Inferior parietal cortex (tissue), 1 donor: Measurements from ENCODE around the gene CPEB1.
A peak's percentile ranks its signal among the peaks of the same experiment; 100 is the strongest.

Experiments
- DNase-seq: peaks from one replicate; pipeline ENCODE4 v3.0.0-alpha.2; 2016; ENCODE audit errors: extremely low spot score

The CPEB1 gene

DNA sequence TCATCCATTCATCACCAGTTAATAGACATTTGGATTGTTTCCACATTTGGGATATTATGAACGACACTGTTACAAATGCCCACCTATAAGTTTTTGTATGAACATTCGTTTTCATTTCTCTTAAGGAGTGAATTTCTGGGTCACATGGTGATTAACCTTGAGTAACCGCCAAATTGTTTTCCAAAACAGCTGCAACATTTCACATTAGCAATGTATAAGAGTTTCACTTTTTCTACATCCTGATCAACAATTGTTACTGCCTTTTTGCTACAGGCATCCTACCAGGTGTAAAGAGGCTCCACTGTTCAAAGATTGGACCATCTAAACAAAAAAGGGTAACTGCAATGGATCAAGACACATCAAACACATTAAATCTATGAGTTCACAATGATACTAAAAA, 52.0 kb downstream of the CPEB1 start:
- DNase-seq = no peak

DNA sequence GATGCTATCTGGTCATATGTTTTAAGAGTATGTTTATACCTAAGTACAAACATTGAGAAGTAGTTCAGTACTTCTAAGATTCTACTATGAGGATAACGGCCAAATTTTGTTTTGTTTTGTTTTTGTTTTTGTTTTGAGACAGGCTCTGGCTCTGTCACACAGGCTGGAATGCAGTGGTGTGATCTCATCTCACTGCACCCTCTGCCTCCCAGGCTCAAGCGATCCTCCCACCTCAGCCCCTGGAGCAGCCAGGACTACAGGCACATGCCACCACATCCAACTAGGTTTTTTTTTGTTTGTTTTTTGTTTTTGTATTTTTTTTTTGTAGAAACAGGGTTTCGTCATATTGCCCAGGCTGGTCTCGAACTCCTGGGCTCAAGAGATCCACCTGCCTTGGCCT, 59.4 kb downstream of the CPEB1 start:
- DNase-seq = no peak

DNA sequence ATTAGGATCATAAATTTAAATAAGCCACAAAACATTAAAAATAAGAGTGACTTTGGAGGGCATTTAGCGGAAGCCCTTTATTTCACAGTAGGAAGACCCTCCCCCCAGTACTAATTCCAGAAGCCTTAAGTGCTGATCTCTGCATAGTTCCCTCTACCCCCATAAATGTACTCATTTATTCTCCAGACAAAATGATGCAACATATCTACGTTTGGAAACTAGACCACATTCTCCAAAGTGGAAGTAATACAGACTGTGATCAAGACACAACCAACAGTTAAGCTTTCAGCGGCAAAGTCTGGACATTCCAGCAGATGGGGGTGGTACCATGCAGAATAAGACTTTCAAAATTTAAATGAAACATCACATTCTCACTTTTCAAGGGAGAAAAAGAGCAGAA, 62.1 kb downstream of the CPEB1 start:
- no peak for DNase-seq

DNA sequence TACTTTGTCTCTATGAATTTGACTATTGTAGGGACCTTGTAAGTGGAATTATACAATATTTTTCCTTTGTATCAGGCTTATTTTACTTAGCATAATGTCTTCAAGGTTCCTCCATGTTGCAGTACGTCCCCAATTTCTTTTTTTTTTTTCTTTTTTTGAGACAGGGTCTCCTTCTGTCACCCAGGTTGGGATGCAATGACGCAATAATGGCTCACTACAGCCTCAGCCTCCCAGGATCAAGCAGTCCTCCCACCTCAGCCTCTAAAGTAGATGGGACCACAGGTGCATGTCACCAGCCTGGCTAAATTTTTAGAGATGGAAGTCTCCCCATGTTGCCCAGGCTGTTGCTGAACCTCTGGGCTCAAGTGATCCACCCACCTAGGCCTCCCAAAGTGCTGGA, 66.5 kb downstream of the CPEB1 start:
- no peak for DNase-seq

DNA sequence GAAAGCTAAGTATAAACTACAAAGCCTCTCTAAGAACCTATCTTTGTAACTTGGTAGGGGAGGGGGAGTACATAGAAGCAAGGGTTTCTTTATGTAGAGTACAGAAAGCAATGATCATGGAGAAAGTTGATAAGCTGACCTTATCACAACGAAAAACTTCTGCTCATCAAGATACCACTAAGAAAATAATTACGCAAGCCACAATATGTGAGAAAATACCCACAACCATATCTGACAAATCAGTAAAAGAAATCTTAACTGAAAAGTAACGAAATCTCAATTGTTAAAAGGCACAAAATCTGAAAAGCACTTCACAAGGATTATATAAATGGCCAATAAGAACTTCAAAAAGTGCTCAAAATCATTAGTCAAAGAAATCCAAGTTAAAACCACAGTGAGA, 71.8 kb downstream of the CPEB1 start:
- no peak for DNase-seq

DNA sequence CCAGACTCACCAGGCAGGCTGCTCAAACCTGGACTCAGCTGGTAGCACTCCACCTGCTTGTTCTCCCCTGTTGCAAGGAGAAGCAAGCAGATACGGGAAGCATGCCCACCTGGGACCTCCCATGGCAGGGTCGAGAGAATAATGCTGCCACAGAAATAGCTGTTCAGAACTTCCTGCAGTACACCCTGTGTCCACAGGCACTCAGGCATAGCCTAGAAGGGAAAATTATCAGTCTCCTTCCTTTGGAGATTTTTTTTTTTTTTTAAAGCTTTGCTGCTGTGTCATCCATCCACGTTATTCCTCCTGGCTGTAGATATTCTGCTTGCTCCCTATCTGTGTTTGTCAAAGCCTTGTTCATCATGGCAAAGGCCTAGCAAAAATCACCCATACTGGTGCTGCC, 74.2 kb downstream of the CPEB1 start:
- DNase-seq = peak; percentile 17

DNA sequence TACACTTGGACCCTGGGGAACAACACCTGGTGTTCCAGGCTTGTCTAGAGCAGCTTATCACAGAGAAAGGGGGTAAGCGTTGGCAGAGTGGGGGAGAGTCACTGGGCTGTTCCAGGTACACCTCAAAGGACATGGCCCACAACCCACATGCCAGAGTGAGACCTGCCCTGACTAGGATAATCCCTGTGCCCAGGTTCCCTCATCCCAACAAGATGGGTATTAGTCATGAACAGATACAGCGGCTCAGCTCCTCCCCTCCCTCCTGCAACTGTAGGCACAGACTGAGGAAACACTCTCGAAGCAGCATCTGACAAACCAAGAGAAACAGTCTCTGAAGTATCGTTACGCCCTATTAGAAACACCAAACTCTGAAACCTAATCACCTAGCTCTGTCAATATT, 74.9 kb downstream of the CPEB1 start:
- DNase-seq = peak; percentile 58

DNA sequence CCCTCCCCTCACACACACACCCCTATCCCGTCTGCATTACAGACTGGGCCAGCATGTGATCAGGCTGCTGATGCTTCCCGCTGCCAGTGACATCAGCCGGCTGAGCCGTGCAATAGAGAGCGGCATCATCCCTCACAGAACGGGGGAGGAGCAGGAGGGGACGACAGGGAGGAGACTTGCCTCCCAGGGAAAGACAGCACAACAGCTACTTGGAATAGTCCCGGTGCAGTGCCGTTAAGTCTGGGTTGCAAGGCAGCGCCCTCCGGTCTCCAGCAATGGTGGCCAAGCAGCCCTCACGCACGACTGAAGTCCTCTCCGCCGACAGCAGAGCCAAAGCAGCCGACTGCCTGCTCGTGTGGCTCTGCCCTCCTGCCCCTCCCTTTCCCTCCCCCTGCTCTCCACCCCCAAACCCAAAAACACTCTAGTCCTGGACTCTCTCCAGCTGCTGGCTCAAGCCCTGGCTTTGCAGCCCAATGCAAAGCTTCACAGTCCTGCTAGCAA, 75.4 kb downstream of the CPEB1 start:
- peak; percentile 79 for DNase-seq

DNA sequence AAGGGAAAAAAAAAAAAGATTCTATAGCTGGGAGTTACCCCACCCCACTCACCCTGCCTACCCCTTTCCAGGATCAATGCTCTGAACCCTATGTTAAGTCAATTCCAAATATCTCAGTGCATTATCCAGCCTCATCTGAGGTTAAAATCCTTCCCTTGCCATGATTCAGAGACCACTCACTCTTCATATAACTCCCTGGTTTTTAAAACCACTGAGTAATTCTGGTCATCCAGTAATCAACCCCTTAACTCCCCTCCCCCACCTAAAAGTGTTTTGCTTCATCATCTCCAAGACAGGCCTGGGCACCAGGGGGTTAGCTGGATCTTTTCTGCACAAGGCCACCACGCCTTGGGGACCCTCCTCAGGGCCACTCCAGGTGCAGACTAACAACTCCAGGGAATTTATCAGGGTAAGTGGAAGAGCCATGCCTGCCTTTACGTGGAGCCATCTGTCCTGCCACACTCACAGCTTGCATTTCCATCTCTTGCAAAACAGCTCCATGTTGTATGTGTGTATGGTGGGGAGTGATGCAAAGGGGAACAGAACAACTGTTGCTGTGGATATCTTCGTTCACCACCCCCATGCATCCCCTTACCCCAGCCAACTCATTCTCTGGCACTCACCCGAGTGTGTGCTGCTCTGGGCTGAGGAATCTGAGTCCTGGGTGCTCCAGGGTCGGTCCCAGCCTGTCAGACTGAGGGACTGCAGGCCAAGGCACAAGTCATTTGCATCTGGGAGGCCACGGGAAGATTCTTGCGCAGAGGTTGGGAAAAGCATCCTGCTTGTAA, 76.2 kb downstream of the CPEB1 start:
- no peak for DNase-seq

DNA sequence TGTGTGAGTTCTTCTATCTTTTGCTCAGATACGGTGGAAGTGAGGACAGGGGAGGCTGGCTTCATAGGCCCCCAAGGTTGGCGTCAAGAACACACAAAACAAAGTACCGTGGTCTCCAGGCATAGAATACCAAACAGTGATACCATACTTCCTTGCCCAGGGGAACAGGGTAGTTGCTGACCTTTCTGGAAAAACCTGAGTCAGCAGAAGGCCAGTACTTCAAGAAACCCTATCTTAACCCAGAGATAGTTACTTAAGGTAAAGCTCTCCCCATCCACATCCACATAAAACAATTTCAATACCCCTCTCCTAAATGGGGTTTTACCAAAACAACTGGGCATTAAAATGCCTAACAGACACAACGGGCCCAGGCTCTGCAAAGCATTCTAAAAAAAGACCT, 77.3 kb downstream of the CPEB1 start:
- DNase-seq = no peak

DNA sequence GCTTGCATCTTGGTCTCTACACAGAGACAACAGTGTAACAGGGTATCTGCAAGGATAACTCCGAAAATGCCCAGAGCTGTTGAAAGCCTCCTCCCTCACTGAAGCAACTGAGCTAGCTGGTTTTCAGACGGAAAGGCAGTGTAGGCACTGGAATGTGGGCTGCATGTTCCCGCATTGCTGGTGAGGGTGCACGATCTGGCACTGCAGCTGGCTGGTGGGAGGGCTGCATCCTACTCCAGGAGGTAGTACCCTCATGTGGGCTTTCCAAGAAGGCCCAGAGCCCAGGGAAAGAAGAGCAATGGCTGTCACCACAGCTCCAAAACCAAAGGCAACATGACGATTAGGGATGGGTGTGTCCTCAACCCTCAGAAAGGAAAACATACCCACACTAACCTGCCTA, 78.2 kb downstream of the CPEB1 start:
- DNase-seq = peak; percentile 22

DNA sequence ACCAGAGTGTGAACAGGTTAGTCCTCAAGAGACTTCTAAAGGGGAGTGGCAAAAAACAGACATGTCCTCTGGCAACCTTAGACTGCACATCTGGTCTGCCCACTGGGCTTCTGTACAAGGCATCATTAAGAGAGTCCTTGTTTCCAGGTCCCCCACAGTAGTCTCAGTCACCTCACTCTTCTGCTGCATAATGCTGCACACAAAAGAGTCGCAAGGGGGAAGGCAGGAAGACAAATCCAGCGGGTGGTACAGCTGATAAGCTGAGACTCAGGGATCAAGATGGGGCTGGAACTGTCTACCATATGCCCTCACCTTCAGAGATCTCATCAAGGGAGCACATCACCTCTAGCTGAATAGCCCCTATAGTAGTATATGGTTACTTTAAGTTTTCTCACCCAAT, 79.5 kb downstream of the CPEB1 start:
- DNase-seq = no peak

DNA sequence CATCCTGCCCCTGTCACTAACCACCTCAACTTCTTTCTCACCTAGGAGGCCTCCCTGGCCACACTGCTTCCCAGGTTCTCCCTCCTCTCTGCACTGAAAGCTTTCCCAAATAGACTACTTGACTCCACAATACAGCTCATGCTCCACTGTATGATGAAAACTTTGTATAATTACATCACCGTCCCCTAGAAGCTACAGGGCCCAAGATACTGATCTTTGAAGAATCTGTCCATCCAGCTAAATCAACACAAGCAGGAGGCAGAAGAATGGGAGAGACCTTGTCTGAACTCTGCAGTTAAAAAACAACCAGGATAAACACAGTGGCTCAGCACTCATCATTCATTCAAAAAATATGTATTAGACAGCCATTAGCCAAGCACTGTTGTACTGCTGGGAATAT, 80.5 kb downstream of the CPEB1 start:
- DNase-seq = no peak

DNA sequence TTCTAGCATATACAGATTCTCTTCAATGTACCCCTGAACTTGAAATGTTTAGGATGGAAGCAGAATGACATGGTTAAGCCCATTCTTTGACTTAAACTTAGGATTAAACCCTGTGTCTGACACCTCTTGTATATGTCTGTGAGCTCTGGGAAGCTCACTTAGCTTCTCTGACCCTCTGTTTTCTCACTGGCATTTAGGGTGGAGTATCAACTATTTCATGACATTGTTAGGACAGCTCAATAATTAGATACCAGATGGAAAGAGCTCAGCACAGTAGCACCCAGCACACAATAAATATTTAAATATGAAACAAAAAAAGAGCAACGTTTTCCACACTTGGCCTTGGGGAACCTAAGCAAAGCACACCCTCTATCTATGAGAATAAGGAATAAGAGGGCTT, 88.7 kb downstream of the CPEB1 start:
- DNase-seq = no peak

DNA sequence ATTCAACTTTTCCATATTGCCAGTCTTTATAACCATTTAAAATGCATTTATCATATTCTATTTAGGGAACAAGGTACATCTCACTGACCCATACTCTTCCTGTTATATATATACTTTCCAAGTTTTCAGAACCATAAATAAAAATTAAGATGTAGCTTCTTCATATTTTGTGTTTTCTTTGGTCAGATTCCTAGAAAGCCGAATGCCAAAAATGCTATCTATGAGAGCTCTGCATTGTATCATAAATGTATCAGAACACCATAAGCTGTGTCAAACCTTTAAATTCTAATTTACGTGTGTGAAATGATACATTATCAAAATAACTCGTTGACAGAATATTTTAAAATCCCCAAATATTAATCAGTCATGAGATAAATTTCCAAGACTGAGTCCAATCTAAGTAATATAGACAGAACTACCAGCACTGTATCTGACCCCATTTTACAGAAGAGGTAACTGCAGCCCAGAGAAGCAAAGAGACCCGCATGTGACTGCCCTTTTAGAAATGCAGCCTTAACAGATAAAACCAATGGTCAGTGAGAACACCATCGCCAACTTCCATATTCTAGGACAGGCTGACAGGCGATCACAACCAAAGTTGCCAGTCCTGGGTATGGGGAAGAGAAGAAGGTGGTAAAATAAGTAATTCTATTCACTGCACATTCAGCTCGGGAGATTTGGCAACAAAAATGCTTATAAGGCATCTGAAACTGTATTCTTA, 90.7 kb downstream of the CPEB1 start:
- no peak for DNase-seq

DNA sequence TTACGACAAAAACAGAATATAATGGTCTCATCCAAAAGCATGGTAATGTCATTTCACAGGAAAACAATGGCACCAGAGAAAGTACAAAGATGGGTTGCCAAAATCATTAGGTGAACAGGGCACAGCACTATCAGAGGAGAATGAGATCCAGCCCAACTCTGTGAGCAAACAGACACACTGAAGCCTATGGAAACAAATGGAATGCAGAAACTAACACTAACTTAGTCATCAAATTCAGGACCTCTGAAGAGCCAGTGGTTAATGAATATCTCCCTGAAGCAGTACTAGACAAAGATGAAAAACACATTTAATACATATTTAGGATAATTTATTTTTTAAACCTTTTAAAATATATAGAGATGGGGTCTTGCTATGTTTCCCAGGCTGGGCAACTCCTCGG, 92.3 kb downstream of the CPEB1 start:
- no peak for DNase-seq

DNA sequence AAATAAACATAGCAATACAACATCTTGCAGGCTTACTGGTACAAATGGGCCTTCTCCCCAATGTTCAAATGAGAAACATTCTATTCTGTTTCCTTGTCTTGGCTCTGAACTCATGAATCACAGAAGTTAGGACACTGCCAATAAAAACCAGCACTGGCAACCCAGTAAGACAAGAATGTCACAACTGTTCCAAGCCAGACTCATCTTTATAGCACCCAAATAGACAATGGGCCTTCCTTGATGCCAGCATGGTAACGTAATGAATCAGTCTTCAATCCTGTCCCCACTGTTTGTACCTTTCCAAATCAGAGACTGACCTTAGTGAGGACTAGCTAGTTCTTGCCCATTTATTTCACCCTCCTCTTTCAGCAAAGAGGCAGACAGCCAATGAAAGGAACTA, 92.8 kb downstream of the CPEB1 start:
- no peak for DNase-seq

DNA sequence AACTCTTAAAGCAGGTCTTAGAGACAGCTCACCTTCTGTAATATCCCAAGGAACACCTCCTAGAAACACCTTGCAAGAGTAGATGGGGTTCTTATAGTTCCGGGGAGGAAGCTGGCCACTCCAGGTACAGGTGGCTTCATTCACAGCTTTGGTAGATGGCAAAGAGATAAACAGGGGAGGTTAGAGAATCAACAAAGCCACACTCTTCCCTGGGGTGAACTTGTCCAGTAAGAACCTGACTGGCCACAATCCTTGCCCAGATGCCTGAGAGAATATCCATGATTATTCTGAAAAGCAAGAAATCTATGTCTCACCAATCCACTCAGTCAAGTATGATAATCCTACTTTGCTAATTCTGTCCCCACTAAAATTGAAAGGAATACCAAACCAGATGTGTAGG, 93.3 kb downstream of the CPEB1 start:
- DNase-seq = no peak

DNA sequence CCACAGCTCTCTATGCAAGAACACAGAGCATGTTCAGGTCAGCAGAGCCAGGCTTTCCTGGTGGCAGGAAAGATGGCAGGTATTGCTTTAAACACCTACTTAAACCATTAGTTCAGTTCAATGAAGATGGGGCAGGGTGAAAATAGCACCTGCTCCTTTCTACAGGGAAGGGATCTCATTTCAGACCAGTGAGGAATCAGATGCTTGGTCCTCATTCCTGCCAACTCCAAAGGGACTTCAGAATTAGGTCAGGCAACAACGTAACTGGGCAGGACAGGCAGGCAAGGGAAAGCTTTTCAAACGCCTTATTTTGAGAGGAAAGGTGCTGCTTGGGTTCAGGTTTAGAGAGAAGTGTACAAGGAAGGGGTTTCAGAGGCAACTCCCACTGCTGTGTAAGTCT, 94.3 kb downstream of the CPEB1 start:
- DNase-seq = no peak

DNA sequence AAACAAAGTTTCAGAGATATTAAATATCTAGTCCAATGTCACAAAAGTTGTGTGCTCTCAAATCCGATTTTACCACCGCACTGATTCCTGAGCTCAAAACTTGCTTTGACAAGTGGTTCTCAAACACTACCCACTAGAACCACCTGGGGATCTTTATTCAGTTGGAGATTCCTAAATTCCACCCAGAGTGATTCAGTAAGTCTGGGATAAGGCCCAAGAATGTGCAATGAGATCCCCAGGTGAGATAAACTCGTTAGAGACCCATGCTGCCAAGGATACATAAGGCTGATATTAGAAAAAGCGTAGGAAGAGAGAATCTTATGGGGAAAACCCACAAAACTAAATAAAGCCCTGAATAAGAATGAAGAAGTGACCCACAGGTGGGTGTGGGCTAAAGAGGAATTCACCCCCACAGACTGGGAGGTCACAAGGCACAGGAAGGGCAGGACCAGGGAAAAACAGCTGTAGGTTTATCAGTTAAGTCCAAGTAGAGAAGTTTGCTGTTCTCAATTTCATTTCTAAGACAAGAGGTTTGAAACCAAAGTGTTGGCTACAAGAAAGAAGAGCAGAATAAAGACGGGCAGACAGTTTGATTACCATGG, 95.4 kb downstream of the CPEB1 start:
- DNase-seq = no peak

DNA sequence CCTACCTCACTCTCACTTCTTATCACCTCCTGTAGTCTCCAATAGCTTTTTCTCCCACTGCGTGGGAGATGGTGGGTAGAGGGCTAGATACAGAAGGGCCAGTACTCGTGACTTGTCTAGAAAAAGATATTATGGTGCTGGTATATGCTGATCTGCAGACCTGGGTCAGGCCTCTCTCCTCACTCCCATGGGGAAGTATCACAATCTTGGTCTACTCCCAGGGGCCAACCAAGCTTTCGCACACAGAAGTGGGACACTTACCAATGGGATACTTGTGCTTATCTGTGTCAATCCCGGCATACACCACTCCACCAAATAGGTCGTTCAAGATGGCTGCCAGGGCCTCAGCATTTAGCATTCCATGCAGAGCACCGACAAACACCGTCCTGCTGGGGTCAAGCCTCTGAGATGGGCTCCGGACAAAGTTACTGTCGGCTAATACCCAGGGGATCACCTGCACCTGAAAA, 97.9 kb downstream of the CPEB1 start:
- DNase-seq = no peak

DNA sequence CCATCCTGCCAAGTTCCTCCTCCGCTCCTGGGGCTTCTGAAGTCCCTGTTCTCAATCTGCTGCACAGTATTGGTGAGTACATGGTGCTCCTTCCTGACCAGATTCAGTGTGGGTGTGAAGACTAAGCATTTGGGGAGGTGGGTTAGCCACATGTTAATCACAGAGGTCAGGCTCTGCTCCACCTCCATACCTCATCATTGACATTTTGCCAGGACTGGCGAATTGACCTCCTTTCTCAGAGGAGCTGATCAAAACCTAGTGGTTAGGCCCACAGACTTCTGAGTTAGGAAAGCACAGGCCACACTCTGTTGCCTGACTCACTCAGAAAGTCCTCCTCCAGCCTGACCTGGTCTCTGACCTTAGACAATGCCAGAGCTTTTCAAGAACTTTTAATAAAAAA, 98.5 kb downstream of the CPEB1 start:
- DNase-seq = no peak

DNA sequence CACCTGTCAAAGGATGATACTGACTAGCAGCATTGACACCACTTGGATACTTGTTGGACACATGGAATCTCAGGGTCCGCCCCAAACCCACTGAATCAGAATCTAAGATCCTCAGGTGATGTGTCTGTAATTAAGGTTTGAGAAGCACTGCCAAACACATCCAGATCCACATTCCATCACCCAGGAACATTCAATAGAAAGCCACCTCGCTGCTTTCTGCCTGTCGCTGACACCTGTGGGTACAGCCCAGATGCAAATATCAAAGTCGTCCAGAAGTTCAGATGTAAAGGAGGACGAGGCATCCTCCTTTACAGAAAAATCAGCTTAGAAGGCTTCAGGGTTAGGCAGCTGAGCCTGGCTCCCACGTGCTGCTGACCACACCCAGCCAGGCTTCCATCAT, 101.7 kb downstream of the CPEB1 start:
- DNase-seq = no peak
